Activated CD8-positive, alpha-beta memory T cell treated with anti-CD3 and anti-CD28 coated beads for 1 hour (primary cell): ENCODE results near the gene AXIN2.

ENCODE experiments used
- DNase-seq, 2 donors: peaks; one replicate each; pipeline ENCODE4 v3.0.0-alpha.2; 2020; ENCODE audit warnings: low read depth in 1 of 2; ENCODE audit errors: extremely low read depth in 1 of 2

The AXIN2 gene, protein sequence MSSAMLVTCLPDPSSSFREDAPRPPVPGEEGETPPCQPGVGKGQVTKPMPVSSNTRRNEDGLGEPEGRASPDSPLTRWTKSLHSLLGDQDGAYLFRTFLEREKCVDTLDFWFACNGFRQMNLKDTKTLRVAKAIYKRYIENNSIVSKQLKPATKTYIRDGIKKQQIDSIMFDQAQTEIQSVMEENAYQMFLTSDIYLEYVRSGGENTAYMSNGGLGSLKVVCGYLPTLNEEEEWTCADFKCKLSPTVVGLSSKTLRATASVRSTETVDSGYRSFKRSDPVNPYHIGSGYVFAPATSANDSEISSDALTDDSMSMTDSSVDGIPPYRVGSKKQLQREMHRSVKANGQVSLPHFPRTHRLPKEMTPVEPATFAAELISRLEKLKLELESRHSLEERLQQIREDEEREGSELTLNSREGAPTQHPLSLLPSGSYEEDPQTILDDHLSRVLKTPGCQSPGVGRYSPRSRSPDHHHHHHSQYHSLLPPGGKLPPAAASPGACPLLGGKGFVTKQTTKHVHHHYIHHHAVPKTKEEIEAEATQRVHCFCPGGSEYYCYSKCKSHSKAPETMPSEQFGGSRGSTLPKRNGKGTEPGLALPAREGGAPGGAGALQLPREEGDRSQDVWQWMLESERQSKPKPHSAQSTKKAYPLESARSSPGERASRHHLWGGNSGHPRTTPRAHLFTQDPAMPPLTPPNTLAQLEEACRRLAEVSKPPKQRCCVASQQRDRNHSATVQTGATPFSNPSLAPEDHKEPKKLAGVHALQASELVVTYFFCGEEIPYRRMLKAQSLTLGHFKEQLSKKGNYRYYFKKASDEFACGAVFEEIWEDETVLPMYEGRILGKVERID

DNA sequence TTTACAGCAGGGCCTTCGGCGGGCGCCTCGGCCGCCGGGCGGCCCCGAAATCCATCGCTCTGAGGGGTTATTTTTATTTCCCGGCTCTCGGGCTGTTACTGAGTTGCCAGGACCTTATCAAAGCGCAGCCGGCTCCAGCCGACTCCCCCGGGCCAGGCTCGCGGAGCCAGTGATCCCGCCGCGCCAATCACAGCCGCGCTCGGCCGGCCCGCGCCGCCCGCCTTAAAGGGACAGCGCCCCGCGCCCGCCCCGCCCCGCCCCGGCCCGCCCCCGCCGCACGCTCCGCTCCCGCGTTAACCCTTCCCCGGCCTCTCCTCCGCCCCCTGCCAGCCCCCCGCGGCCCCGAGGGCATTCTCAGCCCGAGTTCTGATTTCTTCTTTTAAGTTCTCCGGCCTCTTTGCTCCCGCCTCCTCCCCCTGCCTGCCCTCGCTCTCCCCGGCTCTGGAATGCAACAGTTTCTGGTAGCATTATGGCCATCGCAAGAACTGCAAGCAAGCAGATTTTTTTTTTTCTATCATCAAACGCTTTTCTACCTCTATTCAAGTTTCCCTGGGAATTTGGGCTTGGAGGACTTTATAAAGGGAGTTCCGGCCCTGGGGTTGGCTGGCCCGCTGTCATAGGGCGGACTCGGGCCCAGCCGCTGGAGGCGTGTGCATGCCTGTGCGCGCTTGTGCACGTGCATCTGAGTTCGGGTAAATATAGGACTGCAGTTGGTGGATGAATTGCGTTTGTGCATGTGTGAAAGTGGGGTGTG lies at the start of gene AXIN2:
Gene AXIN2, minus strand, starts transcription at position 197 of the 754 bp plus-strand sequence. CDS start 3,028 bp downstream, outside the sequence.
- DNase-seq, result peak; percentile 59 to 83

DNA sequence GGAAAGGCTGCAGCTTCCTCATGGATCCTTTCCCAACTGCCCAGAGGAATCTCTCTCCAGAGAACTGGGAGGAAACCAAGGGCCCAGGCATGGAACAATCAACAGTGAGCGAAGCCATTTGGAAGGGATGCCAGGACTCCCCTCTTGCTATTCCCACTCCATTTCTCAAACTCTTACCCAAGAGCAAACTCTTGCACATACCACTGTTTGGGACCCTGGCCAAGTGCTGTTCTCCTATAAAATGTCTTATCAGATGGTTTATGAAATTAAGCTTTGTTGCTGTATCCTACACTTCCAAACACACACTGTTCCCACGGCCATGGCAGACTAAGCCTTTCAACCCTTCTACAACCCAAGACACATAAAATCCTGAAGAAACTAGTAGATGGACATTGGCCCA lies 48.3 kb upstream of the AXIN2 start:
- DNase-seq, result no peak

DNA sequence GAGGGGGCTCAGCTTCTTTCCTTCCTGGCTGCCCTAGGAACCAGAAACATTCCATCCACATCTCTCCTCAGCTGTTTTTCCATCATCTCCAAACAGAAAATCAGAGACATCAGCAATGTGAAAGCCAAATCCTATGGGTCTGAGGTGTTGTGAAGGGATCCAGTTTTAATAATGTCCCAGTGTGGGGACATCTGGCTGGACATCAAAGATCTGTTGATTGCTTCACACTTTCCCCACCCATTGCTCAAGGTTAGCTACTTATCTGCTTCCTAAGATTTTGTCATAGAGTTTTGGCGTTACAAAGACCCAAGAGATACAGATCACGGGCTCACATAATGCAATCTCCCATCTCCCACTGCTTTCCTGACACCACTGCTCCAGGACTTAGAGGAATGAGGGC lies 47.8 kb upstream of the AXIN2 start:
- no peak for DNase-seq

DNA sequence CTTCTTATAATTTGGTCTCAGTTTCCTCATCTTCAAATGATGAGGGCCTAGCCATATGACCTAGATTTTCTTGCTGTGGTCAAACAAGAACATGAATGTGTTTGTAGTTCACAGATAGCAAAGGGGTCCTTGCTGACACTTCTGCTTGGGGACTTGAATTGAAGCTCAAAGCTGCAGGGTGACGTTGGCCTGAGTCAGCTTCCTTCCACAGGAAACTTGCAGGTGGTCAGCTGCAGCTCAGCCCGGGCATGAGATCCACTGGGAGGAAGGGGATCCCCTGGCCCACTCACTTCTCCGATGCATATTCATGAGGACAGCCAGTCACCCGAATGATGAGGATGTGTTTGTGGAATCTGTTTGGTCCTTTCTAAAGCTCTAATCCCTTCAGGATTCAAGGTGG lies 42.6 kb upstream of the AXIN2 start:
- no peak for DNase-seq

DNA sequence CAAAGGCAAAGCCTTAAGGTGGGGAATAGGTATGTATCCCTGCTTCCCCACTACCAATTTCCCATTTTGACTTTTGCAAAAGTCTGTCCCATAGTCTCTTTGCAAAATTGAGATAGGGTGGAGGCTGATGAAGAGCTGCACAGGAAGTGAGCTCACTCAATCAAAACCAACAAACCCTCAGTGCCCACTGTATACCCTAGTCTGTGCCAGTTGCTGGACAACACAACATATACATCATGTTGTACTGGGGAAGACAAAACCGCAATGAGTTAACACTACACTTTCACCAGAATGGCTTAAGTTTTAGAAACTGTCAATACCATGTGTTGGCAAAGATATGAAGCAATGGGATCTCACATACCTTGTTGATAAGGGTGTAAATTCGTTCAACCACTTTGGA lies 40.4 kb upstream of the AXIN2 start:
- no peak for DNase-seq

DNA sequence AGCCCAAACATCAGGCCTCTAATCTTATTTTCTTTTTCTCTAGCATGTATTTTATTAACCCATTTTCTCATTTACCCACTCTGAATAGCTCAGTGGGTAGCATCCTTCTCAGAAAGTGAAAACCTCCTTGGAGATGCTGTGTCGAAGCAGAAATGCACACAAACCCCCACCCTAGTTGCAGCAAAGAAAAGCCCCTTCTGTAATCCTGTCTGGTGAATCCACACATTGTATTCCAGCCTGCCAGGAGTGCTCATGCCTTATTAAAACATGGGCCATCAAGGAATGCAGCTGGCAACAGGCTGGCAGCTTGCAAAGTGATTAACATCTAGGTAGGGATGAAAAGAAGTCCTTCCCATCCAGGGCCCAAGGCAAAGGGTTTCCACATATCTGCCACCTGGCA lies 39.7 kb upstream of the AXIN2 start:
- DNase-seq, result no peak

DNA sequence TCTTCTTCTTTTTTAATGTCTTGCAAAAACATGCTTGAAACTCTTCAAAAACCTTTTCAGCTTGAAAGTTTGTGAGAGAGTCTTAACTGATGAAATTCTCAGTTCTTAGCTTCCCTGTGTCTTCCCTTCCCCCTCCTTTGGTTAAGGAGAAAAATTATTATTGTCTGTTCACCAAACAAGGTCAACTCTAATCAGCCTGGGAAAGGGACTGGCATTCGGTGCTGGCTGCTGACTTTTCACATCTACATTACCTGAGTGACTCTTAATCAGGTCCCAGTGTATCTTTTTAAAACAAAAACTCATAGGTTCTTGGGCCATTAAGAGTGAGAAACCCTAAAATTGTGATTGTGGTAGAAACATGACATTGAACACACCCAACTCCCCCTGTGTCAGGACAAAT lies 39.1 kb upstream of the AXIN2 start:
- DNase-seq, result no peak

DNA sequence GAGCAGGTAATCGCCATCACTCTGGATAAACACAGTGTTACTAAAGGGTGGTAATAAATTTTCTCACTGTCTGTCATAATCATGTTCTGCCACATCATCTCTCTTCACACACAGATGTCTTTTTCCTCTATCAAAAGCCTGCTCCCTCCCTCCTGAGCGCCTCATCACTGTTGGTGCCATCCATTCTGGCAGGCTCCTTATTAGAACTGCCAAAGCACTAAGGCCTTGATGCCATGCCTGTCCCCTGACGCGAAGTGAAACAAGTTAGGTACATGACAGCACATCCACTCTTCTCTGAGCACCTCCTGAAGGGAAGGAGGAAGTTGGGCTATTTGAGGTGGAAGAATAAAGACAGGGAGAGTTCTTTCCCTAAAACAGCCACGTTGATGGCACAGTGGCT lies 38.2 kb upstream of the AXIN2 start:
- DNase-seq, result no peak

DNA sequence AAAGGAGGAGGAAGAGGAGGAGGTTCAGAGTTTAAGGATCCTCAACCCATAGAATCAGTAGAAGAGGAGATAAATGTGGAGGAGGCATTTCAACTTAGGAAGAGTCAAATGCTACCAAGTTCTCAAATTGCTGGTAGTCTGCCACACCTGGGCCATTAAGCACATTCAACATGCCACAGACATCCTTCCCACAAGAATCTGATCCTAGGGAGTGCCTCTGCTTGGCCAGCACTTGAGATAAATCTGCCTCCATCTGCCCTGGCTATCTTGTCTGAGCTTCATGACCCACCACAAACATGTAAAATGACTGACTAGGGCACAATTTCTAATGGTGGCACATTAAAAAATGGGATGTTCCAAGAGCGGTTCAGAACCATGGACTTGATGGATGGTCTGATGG lies 37.3 kb upstream of the AXIN2 start:
- DNase-seq, result no peak

DNA sequence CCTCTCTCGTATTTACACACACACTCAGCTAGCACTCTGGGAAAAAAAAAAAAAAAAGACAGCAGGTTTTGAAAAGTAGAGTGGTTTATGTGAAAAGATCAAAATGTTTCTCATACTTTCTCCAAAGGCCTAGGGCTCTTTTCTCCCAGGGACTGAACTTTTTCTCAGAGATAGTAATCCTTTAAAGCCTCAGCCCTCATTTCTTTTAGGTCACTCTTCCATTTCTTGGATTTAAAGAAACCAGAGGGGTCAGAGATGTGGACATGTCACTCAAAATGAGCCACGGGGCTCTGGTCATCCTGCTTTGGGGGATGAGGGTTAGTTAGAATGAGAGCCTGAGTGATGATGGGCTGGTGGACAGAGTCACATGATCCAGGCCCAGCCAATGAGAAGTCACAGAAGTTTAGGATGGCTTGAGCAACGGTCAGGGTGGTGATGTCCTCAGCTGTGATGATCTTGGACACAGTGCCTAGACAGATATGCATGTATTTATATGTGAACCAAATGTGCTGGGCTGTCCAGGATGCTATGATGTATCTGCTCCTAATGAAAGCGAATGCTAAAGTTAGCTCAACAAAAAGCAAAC lies 33.7 kb upstream of the AXIN2 start:
- no peak for DNase-seq

DNA sequence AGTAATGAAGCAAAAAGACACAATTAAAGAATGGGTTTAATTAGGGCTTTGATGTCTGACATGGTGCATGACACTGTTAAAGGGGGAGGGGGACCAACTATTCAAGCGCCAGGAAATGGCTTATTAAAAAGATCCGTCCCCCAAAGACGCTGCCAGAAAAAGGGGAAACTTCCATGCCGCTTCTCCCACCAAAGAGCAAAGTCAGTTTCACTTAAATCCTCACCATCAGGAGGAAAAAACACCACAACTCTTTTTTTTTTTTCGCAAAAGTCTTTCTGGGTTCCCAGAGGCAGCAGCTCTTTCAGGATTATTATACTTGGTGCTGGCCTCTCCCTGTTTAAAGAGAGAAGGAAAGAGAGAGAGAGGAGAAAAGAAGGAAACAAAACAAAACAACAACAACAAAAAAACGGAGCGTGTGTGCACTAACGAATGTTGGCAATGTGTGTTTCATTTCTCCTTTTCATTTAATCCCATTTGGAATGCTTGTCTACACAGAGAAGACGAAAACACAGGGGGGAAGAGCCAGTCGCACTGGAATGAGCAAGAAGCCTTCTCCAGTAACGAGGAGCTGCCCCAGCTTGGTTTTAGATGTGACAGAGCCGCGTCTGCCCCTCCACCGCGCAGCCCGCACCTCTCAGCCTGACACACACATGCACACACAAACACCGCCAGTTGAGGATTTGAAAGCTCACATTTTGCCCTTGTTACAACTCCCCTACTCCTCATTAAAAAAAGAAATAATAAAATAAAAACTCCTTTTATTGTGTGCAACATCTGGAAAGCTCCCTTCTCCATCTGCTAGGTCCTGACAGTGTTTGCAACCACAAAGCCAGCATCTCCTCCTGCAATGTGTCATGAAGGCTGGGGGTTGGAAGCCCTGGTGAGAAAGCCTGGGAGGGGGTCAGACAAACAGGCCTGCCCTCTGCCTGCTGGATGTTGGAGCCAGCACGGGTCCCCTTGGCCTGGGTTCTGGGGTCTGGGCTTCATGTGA lies 32.7 kb upstream of the AXIN2 start:
- DNase-seq, result no peak

DNA sequence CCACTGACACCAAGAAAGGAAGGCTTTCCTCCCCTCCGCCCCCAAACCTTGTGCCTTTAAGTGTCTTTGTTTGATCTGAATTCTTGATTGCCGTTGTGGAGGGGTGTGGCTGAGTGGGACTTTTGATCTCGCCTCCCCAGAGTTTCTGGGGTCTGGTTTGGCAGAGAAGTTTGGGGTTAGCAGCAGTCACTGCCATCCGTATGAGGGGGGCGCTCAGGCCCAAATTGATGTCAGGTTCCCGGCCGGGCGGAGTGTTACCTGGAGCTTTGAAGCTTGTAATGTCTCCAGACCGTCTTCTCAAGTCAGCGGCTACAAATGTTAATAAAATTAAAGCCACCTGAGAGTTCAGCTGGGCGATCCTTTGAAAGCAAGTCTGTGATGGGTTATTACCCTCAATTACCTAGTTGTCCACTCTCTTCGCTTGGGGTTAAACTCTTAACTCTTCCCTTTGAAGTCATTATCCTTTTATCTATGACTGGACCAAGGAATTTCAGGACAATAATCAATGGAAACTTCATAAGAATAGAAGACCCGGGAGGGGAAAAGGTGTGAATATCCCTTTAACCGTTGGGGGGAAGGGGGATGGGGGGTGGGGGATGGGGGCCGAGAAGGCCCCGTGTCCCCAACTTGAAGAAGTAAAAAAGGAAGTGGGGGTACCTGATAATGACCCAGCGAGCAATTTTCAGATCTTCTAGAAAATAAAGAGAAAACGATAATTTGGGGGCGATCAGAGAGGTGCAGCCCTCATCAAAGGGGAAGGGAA lies 31.8 kb upstream of the AXIN2 start:
- no peak for DNase-seq

DNA sequence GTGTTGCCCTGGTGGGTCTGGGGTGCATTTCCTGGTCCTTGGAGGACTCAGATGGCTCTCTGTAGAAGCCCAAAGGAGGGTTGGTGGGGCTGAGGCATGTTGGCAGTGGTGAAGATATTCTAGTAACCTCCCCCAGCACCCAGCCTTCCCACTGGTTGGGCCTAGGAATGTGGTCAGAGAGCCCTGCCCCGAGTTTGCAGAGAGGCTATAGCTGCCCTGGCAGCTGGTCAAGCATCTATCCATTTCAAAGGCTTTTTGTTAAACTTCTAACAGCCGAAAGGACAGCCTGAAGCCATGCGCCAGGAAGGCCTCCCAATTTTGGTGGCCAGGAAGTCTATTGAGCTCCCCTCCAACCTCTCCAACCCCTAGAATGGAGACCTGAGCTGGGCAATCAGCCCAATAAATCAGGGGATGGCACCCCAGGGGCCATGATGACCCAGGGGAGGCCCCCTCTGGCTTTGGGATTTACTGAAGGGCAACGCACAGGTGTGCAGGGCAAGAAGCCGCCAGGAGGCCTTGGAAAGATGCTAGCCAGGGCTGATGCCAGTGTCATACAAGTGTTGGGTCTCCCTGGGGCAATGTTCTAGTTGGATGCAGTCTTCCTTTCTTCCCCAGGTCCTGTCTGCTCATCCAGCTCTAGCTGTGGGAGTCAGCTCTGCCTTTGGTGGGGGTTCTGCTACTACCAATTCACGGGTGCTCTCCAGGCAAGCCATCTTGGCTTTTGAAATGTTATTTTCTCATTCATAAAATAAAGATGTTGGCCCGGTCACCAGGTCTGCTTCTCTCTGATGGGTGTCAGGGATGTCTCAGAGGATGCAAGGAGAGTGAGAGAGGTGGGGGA lies 30.9 kb upstream of the AXIN2 start:
- DNase-seq, result no peak

DNA sequence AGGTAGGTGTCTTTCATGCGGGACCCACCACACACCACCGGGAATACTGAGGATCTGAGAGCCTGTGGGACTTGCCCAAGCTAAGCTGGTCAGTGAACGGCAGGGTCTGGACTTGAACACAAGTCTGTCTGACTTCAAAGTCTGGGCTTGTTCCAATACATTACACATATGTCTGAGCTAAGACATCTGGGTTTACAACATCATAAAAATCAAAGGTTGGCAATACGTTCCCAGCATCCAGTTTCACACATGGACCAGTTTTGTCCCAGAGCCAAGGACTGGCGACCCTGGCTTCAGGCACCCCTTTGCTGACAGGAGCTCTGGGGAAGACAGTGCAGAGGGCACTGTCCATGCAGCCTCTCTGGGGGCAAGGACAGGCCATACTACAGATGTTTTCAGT lies 27.9 kb upstream of the AXIN2 start:
- DNase-seq, result no peak

DNA sequence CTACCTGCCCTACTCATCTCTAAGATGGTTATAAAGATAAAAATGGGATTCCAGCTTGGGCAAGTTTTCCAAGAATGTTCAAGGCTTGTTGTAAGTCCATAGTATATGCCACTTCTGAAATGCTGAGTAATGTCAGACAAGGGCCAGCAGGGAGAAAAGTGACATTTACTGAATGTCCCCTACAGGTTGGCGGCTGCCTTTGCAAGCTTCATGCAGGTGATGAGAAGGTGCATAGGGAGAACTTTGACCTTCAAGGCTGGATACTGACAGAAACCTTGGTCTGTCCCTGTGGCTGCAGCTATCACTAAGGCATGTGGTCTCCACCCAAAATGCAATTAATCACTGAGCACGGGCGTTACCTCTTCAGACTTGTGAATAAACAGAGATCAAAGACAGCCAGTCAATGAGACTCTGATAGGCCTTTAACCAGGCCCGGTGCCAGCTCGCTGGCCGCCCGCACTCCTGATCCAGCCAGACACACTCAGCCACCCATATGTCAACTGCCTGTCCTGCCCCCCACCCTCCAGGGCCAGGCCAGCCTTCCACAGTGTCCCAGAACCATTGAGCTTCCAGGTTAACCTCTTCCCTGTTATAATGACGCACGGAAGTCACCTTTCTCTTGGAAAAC lies 26.8 kb upstream of the AXIN2 start:
- no peak for DNase-seq

DNA sequence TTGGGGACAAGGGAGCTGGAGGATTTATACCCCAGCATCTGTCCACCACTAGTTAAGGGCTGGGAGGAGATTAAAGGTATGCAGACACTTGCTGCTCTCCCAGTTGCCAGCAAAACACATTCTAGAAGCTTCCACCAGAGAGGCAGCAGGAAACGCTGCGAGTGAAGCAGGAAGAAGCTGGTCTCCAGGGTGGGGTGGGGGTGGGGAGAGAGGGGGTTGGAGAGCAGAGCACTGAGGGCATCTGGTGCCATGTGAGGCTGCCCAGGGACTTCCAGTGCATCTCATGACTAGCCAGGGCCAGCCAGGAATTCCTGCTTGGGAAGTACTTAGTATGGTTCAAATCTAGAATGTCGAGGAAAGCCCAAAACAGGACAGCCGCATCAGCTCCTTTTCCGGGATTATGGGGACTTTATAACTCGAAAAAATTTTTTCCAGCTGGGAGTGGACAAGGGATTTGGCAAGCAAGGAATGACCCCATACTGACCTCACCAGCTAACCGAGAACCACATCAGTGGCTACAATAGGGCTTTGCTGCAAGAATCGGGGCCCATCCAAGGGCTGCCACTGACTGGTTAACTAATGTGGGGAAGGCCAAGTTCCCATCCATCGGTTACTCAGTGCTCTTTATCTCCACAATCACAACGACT lies 26.2 kb upstream of the AXIN2 start:
- no peak for DNase-seq

DNA sequence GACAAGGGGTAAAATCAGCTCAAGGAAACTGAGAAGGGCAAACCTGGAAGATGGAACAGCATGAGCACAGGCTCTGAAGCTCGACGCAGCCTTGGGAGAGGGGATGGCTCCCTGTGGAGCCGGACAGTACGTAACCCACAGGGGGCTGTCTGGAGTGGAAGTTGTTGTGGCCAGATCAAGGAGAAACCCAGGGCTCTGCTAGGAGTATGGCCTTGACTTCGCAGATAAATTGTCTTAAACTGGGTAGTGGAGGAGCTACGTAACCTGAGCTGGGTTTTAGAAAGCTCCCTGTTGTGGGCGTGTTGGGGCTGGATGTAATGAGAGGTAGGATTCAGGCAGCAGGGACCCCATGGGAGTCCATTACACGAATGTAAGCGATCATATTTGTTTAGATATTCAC lies 25.5 kb upstream of the AXIN2 start:
- DNase-seq, result no peak
